Panc1 (cell line): ENCODE measurements around the gene CDH13. TPM values are rescaled to one million over a fixed set of nuclear protein-coding genes. Genes with fewer than 3 reads are reported as not detected.
A peak's percentile ranks its signal among the peaks of the same experiment; 100 is the strongest.

Source experiments
- ATAC-seq: fragments of 200-7000 bp; cut with Tn5 transposase; 2 replicates; pipeline ENCODE4 v1.9.1; 2020; ENCODE audit warnings: mild to moderate bottlenecking, moderate library complexity
- BruUV-seq: library from RNA; stranded (reverse); fragments of 400-500 nt; replicated peaks from 2 replicates; lab custom pipeline; 2021; lab: Mats Ljungman, UMichigan
- CTCF ChIA-PET: fragments of 300-600 bp; sonication (Branson Sonifier 250); formaldehyde crosslinking; loops from one replicate; lab custom pipeline; 2022; ENCODE audit warnings: antibody characterized with exemption; lab: Charles Lee
- POLR2A ChIA-PET: fragments of 300-600 bp; sonication (Branson Sonifier 250); formaldehyde crosslinking; loops from one replicate; lab custom pipeline; 2022; ENCODE audit warnings: antibody characterized with exemption; lab: Charles Lee
- DNase-seq: peaks from one replicate; pipeline ENCODE4 v3.0.0-alpha.2; 2010; ENCODE audit warnings: low read depth, low spot score
- H3K27ac ChIP-seq: 2 replicates; pipeline ENCODE4 v1.5.1; 2011; ENCODE audit warnings: mild to moderate bottlenecking, low read length, inconsistent platforms
- H3K27me3 ChIP-seq: fragments of 200-500 bp; sonication (Bioruptor generic); 2 replicates; pipeline ENCODE4 v1.6.0; 2014; ENCODE audit warnings: low read length, inconsistent platforms; ENCODE audit not compliant: control insufficient read depth, insufficient read depth
- H3K36me3 ChIP-seq: fragments of 200-500 bp; sonication (Bioruptor generic); 2 replicates; pipeline ENCODE4 v1.5.1; 2014; ENCODE audit warnings: inconsistent platforms, mild to moderate bottlenecking, low read length, moderate library complexity; ENCODE audit not compliant: control insufficient read depth, insufficient read depth
- H3K4me1 ChIP-seq: 2 replicates; pipeline ENCODE4 v1.5.1; 2011; ENCODE audit warnings: inconsistent platforms, mild to moderate bottlenecking, low read length, moderate library complexity; ENCODE audit not compliant: control insufficient read depth, insufficient read depth
- H3K4me3 ChIP-seq, 2 experiments: 2 replicates each; pipeline ENCODE4 v1.5.1; 2011 to 2012; ENCODE audit warnings: low read depth in 2 of 2, low read length in 2 of 2, mild to moderate bottlenecking in 2 of 2, inconsistent platforms in 1 of 2, moderate library complexity in 1 of 2
- H3K9me3 ChIP-seq: fragments of 200-500 bp; sonication (Bioruptor generic); 2 replicates; pipeline ENCODE4 v1.5.1; 2014; ENCODE audit warnings: low read depth, mild to moderate bottlenecking, inconsistent platforms, low read length, moderate library complexity; ENCODE audit not compliant: control insufficient read depth, insufficient read depth
- POLR2AphosphoS5 ChIP-seq: IDR thresholded peaks from 2 replicates; pipeline ENCODE4 v1.6.1; 2012; ENCODE audit warnings: mild to moderate bottlenecking, low read depth, low read length, moderate library complexity
- REST ChIP-seq, 2 experiments: IDR thresholded peaks; 2 replicates each; pipeline ENCODE4 v1.6.1; 2011 to 2012; ENCODE audit warnings: low read depth in 2 of 2, control low read depth in 1 of 2, low read length in 1 of 2, mild to moderate bottlenecking in 1 of 2, moderate library complexity in 1 of 2; ENCODE audit not compliant: insufficient read depth in 1 of 2
- SIN3A ChIP-seq: IDR thresholded peaks from 2 replicates; pipeline ENCODE4 v1.6.1; 2012; ENCODE audit warnings: low read depth, mild to moderate bottlenecking, low read length, moderate library complexity, borderline replicate concordance; ENCODE audit not compliant: insufficient read depth
- TCF7L2 ChIP-seq: IDR thresholded peaks from 2 replicates; pipeline ENCODE4 v1.6.1; 2011; ENCODE audit warnings: mild to moderate bottlenecking, low read depth, low read length, inconsistent platforms
- in situ Hi-C: cut with HindIII; loops from 2 replicates; pipeline ENCODE4 v1.10.0; 2016; ENCODE audit warnings: low sequenced_read_pairs, low pct_unique_long_range_greater_than_20kb
- intact Hi-C: fragments of 100-400 bp; cut with micrococcal nuclease; formaldehyde crosslinking; loops from one replicate; pipeline ENCODE4 v1.10.0; 2022; ENCODE audit not compliant: unreplicated experiment
- total RNA-seq: library from RNA; stranded (reverse); gene quantifications from one replicate; pipeline ENCODE4 v1.2.1, GENCODE V29; 2021; ENCODE audit not compliant: unreplicated experiment
- TF ChIP-seq, protein P1 (sequence below): fragments of 450-650 bp; IDR thresholded peaks from 2 replicates; pipeline ENCODE4 v1.5.1; 2017; ENCODE audit warnings: mild to moderate bottlenecking

CDH13 gene
- total RNA-seq, 1 experiment from 2014 or later = not detected

DNA sequence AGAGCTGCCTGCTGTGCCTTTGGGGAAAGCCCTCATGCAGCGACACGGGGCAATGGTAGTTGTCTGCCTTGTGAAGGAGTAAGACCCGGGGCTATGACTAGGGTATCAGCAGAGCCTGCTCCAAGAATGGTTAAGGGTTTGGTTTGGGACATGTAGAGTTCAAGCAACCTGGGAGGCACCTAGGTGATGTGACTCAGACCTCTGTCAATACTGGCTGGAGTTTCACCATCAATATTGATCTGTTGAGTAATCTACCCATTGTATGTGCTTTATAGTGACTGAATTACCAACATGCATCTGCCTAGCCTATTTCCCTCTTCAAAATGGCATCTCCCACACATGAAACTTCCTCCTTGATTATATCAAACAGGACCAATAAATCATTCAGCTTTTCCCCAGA, 782.6 kb downstream of the CDH13 start:
- BruUV-seq = no TSS peak
- no peak for TF ChIP-seq TCF7L2
- TF ChIP-seq SIN3A = no peak
- TF ChIP-seq, protein P1, sequence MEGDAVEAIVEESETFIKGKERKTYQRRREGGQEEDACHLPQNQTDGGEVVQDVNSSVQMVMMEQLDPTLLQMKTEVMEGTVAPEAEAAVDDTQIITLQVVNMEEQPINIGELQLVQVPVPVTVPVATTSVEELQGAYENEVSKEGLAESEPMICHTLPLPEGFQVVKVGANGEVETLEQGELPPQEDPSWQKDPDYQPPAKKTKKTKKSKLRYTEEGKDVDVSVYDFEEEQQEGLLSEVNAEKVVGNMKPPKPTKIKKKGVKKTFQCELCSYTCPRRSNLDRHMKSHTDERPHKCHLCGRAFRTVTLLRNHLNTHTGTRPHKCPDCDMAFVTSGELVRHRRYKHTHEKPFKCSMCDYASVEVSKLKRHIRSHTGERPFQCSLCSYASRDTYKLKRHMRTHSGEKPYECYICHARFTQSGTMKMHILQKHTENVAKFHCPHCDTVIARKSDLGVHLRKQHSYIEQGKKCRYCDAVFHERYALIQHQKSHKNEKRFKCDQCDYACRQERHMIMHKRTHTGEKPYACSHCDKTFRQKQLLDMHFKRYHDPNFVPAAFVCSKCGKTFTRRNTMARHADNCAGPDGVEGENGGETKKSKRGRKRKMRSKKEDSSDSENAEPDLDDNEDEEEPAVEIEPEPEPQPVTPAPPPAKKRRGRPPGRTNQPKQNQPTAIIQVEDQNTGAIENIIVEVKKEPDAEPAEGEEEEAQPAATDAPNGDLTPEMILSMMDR = no peak
- no peak for TF ChIP-seq REST (IDR thresholded peaks at IDR 0.05; ENCODE audit: insufficient read depth in 1 of 2, low read depth in 2 of 2, low read length in 1 of 2)
- no peak for TF ChIP-seq POLR2AphosphoS5
- H3K9me3 ChIP-seq = no peaks in the 10 kb centered on the region
- no peak overlapping the region for H3K27ac ChIP-seq
- ChIA-PET POLR2A (no interaction called here), CTCF (no interaction called here)
- in situ Hi-C loops (no loop called here), intact Hi-C loops (no loop called here)
- no peaks in the 10 kb centered on the region for H3K36me3 ChIP-seq
- DNase-seq (no peak), ATAC-seq (no peak)
- no peak overlapping the region for H3K4me3 ChIP-seq
- no peaks in the 10 kb centered on the region for H3K4me1 ChIP-seq
- no peaks in the 10 kb centered on the region for H3K27me3 ChIP-seq

DNA sequence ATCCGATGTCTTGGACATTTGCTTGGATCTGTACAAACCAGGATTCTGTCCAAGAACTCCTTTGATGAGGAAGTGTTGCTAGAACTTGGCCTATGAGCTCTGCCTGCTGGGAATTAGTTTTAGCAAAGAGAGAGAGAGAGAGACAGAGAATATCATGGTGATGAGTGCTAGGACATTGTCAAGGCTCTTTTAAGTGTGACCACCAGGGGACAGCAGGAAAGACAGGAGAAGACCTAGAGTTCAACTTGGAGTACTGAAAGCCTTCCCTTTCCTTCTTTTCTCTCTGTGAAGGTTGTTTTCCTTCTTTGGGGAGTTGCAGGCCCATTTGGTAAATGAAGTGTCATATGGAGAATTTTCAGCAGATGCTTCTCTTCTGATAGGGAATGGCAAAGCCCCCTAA, 791.8 kb downstream of the CDH13 start:
- Histone ChIP-seq H3K4me1 (no peaks in the 10 kb centered on the region), H3K27ac (no peak overlapping the region), H3K4me3 (no peak overlapping the region), H3K36me3 (no peaks in the 10 kb centered on the region), H3K9me3 (no peaks in the 10 kb centered on the region), H3K27me3 (no peaks in the 10 kb centered on the region; the same call in 1 of the 2 replicates)
- ATAC-seq (no peak), DNase-seq (no peak)
- BruUV-seq = no TSS peak
- TF ChIP-seq TCF7L2 (no peak), REST (IDR thresholded peaks at IDR 0.05; ENCODE audit: insufficient read depth in 1 of 2, low read depth in 2 of 2, low read length in 1 of 2) (no peak), SIN3A (no peak), POLR2AphosphoS5 (no peak)
- TF ChIP-seq, protein P1 = peak; percentile 17
- CTCF ChIA-PET = no interaction called here
- intact Hi-C loops = no loop called here
- in situ Hi-C loops = no loop called here
- POLR2A ChIA-PET = no interaction called here
